NCI-H748 (cell line): ENCODE results near the gene CLDN9.

Experiments
- DNase-seq: peaks from one replicate; lab custom pipeline; 2025; ENCODE audit not compliant: unreplicated experiment; lab: John Stamatoyannopoulos, UW

The CLDN9 gene

GRCh38 chr16:2973605-2974318, 39.0 kb upstream of the CLDN9 start:
- DNase-seq: no peak

- DNase-seq: no peak
Observed at GRCh38 chr16:2974319-2975056, 38.2 kb upstream of the CLDN9 start.

GRCh38 chr16:2975161-2975795, 37.4 kb upstream of the CLDN9 start:
- DNase-seq: no peak

- no peak for DNase-seq
Observed at GRCh38 chr16:2976201-2976600, 36.5 kb upstream of the CLDN9 start.

GRCh38 chr16:2976673-2977072, 36.0 kb upstream of the CLDN9 start:
- no peak for DNase-seq

- no peak for DNase-seq
Observed at GRCh38 chr16:2977440-2977839, 35.3 kb upstream of the CLDN9 start.

- DNase-seq: peak; percentile 30
Observed at GRCh38 chr16:2979669-2980226, 33.0 kb upstream of the CLDN9 start.

- DNase-seq: peak; percentile 81
Observed at GRCh38 chr16:2980227-2981176, 32.2 kb upstream of the CLDN9 start, which contains the start of gene PKMYT1. Gene PKMYT1 (minus strand): TSS chr16:2980446. CDS start chr16:2979657, 789 bp downstream.

GRCh38 chr16:2981177-2981898, 31.4 kb upstream of the CLDN9 start:
- no peak for DNase-seq

GRCh38 chr16:2981899-2982250, 30.8 kb upstream of the CLDN9 start:
- DNase-seq: no peak

GRCh38 chr16:2982402-2982801, 30.3 kb upstream of the CLDN9 start:
- no peak for DNase-seq

- peak; percentile 76 for DNase-seq
Observed at GRCh38 chr16:2983706-2984136, 29.0 kb upstream of the CLDN9 start.

GRCh38 chr16:2985462-2985861, 27.3 kb upstream of the CLDN9 start:
- DNase-seq: no peak

GRCh38 chr16:2985893-2986355, 26.8 kb upstream of the CLDN9 start:
- no peak for DNase-seq

GRCh38 chr16:2986623-2987188, 26.0 kb upstream of the CLDN9 start:
- DNase-seq: no peak

- DNase-seq: no peak
Observed at GRCh38 chr16:2987286-2987685, 25.4 kb upstream of the CLDN9 start.

- no peak for DNase-seq
Observed at GRCh38 chr16:2987833-2988232, 24.9 kb upstream of the CLDN9 start.

GRCh38 chr16:2988590-2989099, 24.1 kb upstream of the CLDN9 start:
- no peak for DNase-seq

GRCh38 chr16:2990891-2991290, 21.8 kb upstream of the CLDN9 start:
- no peak for DNase-seq
